Activated naive CD4-positive, alpha-beta T cell treated with anti-CD3 and anti-CD28 coated beads, Interleukin-2, amount 10 ng/mL, durations not matched to agents 7 days and 5 days (primary cell): ENCODE results near the gene PAX2.

ENCODE experiments used
- CTCF ChIA-PET: fragments of 350-600 bp; sonication (Branson Sonifier 250); formaldehyde crosslinking; loops from one replicate; lab custom pipeline; 2021; ENCODE audit warnings: antibody characterized with exemption; lab: Charles Lee
- DNase-seq: peaks from one replicate; pipeline ENCODE4 v3.0.0-alpha.2; 2020
- H3K27ac Mint-ChIP-seq: one replicate; pipeline ENCODE4 v1.8.0; 2021; ENCODE audit warnings: mild to moderate bottlenecking, moderate library complexity, mixed read lengths
- H3K27me3 Mint-ChIP-seq: one replicate; pipeline ENCODE4 v1.8.0; 2021; ENCODE audit warnings: mild to moderate bottlenecking, mixed read lengths
- H3K36me3 Mint-ChIP-seq: one replicate; pipeline ENCODE4 v1.8.0; 2021; ENCODE audit warnings: mixed read lengths
- H3K4me1 Mint-ChIP-seq: one replicate; pipeline ENCODE4 v1.8.0; 2021; ENCODE audit warnings: mixed read lengths
- H3K4me3 Mint-ChIP-seq: one replicate; pipeline ENCODE4 v1.8.0; 2021; ENCODE audit warnings: mild to moderate bottlenecking, moderate library complexity, mixed read lengths
- H3K9me3 Mint-ChIP-seq: one replicate; pipeline ENCODE4 v1.8.0; 2021; ENCODE audit warnings: mixed read lengths

PAX2 gene

GRCh38 chr10:100730725-100731406 is 14.5 kb upstream of the PAX2 start:
- CTCF ChIA-PET, result no interaction called here
- DNase-seq, result peak; percentile 63
- H3K9me3 Mint-ChIP-seq, result no peaks in the 10 kb centered on the region
- peak overlapping the region; percentile 39 for H3K4me3 Mint-ChIP-seq
- peaks cover 34% of the 10 kb centered on the region for H3K4me1 Mint-ChIP-seq
- H3K36me3 Mint-ChIP-seq, result peaks cover 2% of the 10 kb centered on the region
- H3K27ac Mint-ChIP-seq, result peak overlapping the region; percentile 60
- peaks cover 99% of the 10 kb centered on the region for H3K27me3 Mint-ChIP-seq

DNA sequence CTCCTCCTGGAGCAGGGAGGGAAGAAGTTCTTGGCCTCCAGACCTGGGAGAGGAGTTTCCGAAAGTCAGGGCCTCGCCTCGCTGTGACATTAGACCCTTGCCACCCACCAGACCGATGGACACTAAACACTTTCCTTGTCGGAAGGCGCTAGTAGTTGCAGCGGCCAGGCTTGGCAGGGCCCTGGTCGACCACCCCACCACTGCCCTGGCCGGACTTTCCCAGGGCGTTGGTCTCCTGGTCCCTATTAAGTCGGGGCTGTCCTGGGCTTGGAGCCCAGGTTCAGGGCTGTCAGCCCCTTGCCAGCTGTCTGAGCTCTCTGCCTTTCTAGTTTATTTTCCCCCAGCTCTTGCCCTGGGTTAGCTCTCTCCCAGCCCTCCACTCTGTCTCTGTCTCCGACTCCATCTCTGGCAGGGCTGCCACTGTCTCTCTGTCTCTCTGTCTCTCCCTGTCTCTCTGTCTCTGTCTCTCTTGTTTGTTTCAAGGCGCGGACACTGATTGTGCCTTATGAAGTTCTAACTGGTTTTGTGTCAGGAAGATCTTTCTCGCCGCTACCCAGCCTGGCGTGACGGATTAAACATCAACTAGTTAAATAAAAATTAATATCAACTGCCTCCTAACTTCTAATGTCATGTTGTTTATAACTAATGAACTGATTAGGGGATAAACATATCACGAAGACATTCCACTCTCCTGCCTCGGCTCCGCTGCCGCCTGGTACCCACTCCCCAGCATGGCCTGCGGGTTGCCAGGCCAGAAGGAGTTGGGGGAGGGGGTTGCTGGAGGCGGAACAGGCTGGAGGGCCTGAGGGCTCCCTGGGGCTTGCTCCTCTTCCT is 13.8 kb upstream of the PAX2 start:
- Mint-ChIP-seq H3K9me3 (no peaks in the 10 kb centered on the region), H3K36me3 (peaks cover 2% of the 10 kb centered on the region), H3K4me1 (peaks cover 34% of the 10 kb centered on the region), H3K4me3 (peak overlapping the region; percentile 39), H3K27ac (peak overlapping the region; percentile 60), H3K27me3 (peaks cover 99% of the 10 kb centered on the region)
- CTCF ChIA-PET, result interaction anchor here (1.4 kb wide), 1 partner anchor 12 kb away, joined by 6 read pairs; no protein-coding TSS in a partner anchor
- no peak for DNase-seq

GRCh38 chr10:100732241-100732596 is 13.2 kb upstream of the PAX2 start:
- Mint-ChIP-seq H3K36me3 (peaks cover 2% of the 10 kb centered on the region), H3K27ac (peak overlapping the region; percentile 26), H3K4me3 (no peak overlapping the region), H3K4me1 (peaks cover 34% of the 10 kb centered on the region), H3K9me3 (no peaks in the 10 kb centered on the region), H3K27me3 (peaks cover 99% of the 10 kb centered on the region)
- no peak for DNase-seq
- CTCF ChIA-PET, result interaction anchor here (1.4 kb wide), 1 partner anchor 11 kb away, joined by 6 read pairs; no protein-coding TSS in a partner anchor

GRCh38 chr10:100733329-100733728 is 12.1 kb upstream of the PAX2 start:
- no peak overlapping the region for H3K4me3 Mint-ChIP-seq
- H3K36me3 Mint-ChIP-seq, result peaks cover 2% of the 10 kb centered on the region
- CTCF ChIA-PET, result interaction anchor here (1.4 kb wide), 1 partner anchor 10 kb away, joined by 6 read pairs; no protein-coding TSS in a partner anchor
- H3K27me3 Mint-ChIP-seq, result peaks cover 99% of the 10 kb centered on the region
- DNase-seq, result no peak
- H3K4me1 Mint-ChIP-seq, result peaks cover 38% of the 10 kb centered on the region
- no peaks in the 10 kb centered on the region for H3K9me3 Mint-ChIP-seq
- H3K27ac Mint-ChIP-seq, result no peak overlapping the region

DNA sequence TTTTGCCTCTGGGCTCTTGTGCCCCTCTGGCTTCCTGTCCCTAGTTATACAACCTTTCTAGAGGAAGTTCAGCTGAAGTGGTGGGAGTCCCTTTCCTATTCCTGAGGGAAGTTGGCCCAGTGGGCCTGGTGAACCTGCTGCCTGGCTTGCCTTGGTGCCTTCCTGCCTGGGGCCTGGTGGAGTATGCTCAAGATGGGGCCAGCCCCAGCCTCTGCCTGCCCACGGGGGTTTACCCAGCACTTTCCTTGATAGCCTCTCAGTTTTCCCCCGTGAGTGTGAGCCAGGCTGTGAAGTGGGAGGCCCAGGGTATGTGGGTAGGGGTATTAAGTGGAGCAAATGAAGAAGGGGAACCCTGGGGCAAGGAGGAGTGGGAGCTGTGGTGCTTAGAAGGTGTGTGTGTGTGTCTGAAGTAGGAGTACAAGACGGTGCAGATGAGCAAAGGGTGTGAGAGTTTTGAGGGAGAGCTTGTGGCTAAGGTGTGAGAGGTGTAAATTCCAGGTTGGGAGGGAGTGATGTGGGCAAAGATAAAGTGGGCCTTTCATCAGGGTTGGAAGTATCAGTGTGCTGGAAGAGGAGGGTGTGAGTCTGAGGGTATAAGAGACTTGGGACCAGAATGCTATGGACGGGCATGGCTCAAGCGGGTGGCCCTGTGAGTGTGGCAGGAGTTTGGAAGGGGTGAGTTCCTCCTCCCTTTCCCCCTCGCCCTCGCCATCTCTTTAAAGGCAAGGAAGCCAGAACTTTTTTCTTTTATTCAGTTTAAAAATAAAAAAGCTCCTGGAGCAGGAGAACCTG is 10.9 kb upstream of the PAX2 start:
- peaks cover 2% of the 10 kb centered on the region for H3K36me3 Mint-ChIP-seq
- H3K4me3 Mint-ChIP-seq, result no peak overlapping the region
- CTCF ChIA-PET, result interaction anchor here (1.7 kb wide), 1 partner anchor 9 kb away, joined by 6 read pairs; no protein-coding TSS in a partner anchor
- peaks cover 33% of the 10 kb centered on the region for H3K4me1 Mint-ChIP-seq
- no peaks in the 10 kb centered on the region for H3K9me3 Mint-ChIP-seq
- peaks cover 99% of the 10 kb centered on the region for H3K27me3 Mint-ChIP-seq
- no peak overlapping the region for H3K27ac Mint-ChIP-seq
- DNase-seq, result no peak

DNA sequence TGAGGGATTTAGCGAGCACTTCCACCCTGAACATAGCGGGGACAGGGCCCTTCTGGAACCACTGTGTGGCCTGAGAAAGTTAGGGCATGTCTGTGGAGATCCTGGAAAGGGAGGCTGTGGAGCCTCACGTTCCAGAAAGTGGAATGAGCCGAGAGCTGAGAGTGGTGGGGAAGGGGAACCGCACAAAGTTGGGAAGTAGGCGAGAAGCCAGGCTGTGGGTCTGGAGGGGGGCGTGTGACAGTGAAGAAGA is 10.4 kb upstream of the PAX2 start:
- H3K9me3 Mint-ChIP-seq, result no peaks in the 10 kb centered on the region
- peaks cover 2% of the 10 kb centered on the region for H3K36me3 Mint-ChIP-seq
- peaks cover 99% of the 10 kb centered on the region for H3K27me3 Mint-ChIP-seq
- CTCF ChIA-PET, result interaction anchor here (1.7 kb wide), 1 partner anchor 9 kb away, joined by 6 read pairs; no protein-coding TSS in a partner anchor
- H3K4me3 Mint-ChIP-seq, result no peak overlapping the region
- no peak for DNase-seq
- no peak overlapping the region for H3K27ac Mint-ChIP-seq
- peaks cover 29% of the 10 kb centered on the region for H3K4me1 Mint-ChIP-seq

DNA sequence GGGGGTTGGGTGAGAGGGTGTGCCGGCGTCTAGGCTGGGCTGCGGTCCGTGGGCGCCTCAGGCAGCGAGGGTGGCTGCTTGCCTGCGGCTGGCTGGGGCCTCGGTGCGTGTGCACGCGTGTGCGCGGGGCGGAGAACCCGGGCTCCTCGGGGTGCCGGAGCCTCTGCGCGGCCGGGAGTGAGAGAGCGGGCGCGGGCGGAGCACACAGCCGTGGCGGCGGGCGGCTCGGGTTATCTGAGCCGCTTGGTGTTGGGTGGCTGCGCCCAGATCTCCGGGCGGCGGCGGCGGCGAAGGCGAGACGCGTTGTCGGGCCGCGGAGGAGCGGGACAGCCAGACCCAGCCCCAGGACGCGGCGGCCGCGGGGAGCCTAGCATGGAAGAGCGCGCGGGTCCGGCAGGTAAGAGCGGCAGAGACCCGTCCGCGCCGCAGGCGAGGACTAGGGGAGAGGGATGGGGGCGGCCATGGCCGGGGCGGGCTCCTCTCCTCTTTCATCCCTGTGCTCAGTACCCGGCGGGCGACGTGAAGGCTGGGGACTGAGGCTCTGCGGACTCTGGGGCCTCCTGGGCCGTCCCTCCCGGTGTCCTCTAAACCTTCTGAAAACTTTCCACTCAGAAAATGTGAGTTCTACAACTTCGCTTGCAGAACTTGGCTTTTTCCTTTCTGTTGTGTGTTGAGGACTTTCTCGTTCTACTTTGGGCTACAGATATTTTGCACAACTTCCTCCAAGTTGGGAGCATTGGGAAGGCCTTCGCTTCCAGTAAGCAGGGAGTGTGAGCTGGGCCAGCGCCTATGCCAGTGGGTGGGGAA is 9.8 kb upstream of the PAX2 start:
- H3K27ac Mint-ChIP-seq, result no peak overlapping the region
- peaks cover 24% of the 10 kb centered on the region for H3K4me1 Mint-ChIP-seq
- peaks cover 99% of the 10 kb centered on the region for H3K27me3 Mint-ChIP-seq
- no peak for DNase-seq
- no peak overlapping the region for H3K4me3 Mint-ChIP-seq
- H3K9me3 Mint-ChIP-seq, result no peaks in the 10 kb centered on the region
- CTCF ChIA-PET, result interaction anchor here (1.7 kb wide), 1 partner anchor 8 kb away, joined by 6 read pairs; no protein-coding TSS in a partner anchor
- peaks cover 2% of the 10 kb centered on the region for H3K36me3 Mint-ChIP-seq

GRCh38 chr10:100736144-100736808 is 9.1 kb upstream of the PAX2 start:
- Mint-ChIP-seq H3K4me1 (peaks cover 18% of the 10 kb centered on the region), H3K9me3 (no peaks in the 10 kb centered on the region), H3K27ac (no peak overlapping the region), H3K4me3 (no peak overlapping the region), H3K36me3 (peaks cover 2% of the 10 kb centered on the region), H3K27me3 (peaks cover 99% of the 10 kb centered on the region)
- CTCF ChIA-PET, result interaction anchor here (0.8 kb wide), 1 partner anchor 11 kb away, joined by 3 read pairs; no protein-coding TSS in a partner anchor
- no peak for DNase-seq

- Mint-ChIP-seq H3K4me3 (no peak overlapping the region), H3K9me3 (no peaks in the 10 kb centered on the region), H3K36me3 (no peaks in the 10 kb centered on the region), H3K4me1 (peaks cover 12% of the 10 kb centered on the region), H3K27me3 (peaks cover 99% of the 10 kb centered on the region), H3K27ac (no peak overlapping the region)
- DNase-seq, result no peak
- CTCF ChIA-PET, result interaction anchor here (0.8 kb wide), 1 partner anchor 10 kb away, joined by 3 read pairs; no protein-coding TSS in a partner anchor
Measured at GRCh38 chr10:100736809-100737354, 8.5 kb upstream of the PAX2 start.

GRCh38 chr10:100737355-100738054 is 7.9 kb upstream of the PAX2 start:
- H3K27me3 Mint-ChIP-seq, result peaks cover 99% of the 10 kb centered on the region
- CTCF ChIA-PET, result no interaction called here
- H3K4me3 Mint-ChIP-seq, result peak overlapping the region; percentile 5
- H3K27ac Mint-ChIP-seq, result no peak overlapping the region
- H3K4me1 Mint-ChIP-seq, result peaks cover 9% of the 10 kb centered on the region
- DNase-seq, result peak; percentile 32
- H3K9me3 Mint-ChIP-seq, result no peaks in the 10 kb centered on the region
- no peaks in the 10 kb centered on the region for H3K36me3 Mint-ChIP-seq

DNA sequence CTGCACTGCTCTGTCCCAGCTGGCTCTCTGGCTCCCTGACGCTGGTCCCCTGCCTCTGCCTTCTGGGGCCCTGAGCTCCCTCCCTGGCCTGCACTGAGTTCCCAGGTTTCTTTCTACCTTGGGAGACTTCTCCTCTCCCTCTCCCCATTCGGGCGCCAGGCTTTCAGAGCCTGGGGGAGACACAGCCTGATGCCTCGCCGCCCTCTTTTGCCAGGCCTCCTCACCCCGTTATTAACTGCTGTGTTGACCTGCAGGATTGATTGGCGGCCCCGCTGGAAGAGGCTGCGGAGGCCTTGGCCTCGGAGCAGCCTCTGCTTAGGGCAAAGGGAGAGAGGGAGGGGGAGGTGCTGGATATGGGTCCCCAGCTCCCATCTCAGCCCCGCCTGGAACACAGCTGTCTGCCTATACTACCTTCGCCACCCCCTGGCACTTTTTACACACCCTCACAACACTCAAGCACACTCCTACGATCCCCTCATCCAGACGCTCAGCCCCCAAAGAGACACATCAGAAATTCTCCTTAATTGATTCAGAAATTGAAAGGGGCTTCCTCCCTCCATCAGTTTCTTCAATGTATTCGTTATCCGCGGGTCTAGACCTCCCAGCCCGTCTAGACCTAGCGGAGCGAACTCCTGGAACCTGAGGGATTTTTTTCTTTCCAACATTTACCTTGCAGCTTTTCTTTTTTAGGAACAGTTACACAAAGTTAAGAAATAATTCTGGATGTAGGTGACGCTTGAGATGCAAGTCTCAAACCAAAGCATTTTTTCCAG is 7.1 kb upstream of the PAX2 start:
- peaks cover 99% of the 10 kb centered on the region for H3K27me3 Mint-ChIP-seq
- H3K27ac Mint-ChIP-seq, result no peak overlapping the region
- peak overlapping the region; percentile 11 for H3K4me3 Mint-ChIP-seq
- CTCF ChIA-PET, result no interaction called here
- no peaks in the 10 kb centered on the region for H3K36me3 Mint-ChIP-seq
- peaks cover 9% of the 10 kb centered on the region for H3K4me1 Mint-ChIP-seq
- H3K9me3 Mint-ChIP-seq, result no peaks in the 10 kb centered on the region
- DNase-seq, result no peak
